IMR-90 (cell line): ENCODE results near the gene ACOD1. TPM values are rescaled to one million over a fixed set of nuclear protein-coding genes. Genes with fewer than 3 reads are reported as not detected.

Experiments
- ATAC-seq: fragments of 200-7000 bp; cut with Tn5 transposase; 2 replicates; pipeline ENCODE4 v1.9.1; 2020; ENCODE audit warnings: low read depth, mild to moderate bottlenecking, moderate library complexity
- BruUV-seq: library from RNA; stranded (reverse); fragments of 400-500 nt; replicated peaks from 2 replicates; lab custom pipeline; 2021; lab: Mats Ljungman, UMichigan
- CTCF ChIA-PET: fragments of 300-600 bp; formaldehyde crosslinking; extraction: SDS; loops from one replicate; lab custom pipeline; 2021; ENCODE audit warnings: antibody characterized with exemption; lab: Yijun Ruan, JAX
- POLR2A ChIA-PET: fragments of 300-600 bp; sonication (Branson Sonifier 250); formaldehyde crosslinking; loops from one replicate; lab custom pipeline; 2022; ENCODE audit warnings: antibody characterized with exemption; ENCODE audit not compliant: unreplicated experiment; lab: Charles Lee
- DNase-seq: peaks from one replicate; pipeline ENCODE4 v3.0.0; 2013
- H2AFZ ChIP-seq: replicated peaks from 2 replicates; pipeline ENCODE3; 2013; ENCODE audit warnings: low read length, mild to moderate bottlenecking; ENCODE audit not compliant: poor library complexity
- H2AK5ac ChIP-seq: 2 replicates; pipeline ENCODE4 v1.6.1; 2013; ENCODE audit warnings: low read depth, low read length, inconsistent platforms
- H2AK9ac ChIP-seq: replicated peaks from 2 replicates; pipeline ENCODE3; 2013; ENCODE audit warnings: mild to moderate bottlenecking, low read depth, low read length, moderate library complexity; ENCODE audit not compliant: poor library complexity
- H2BK120ac ChIP-seq: 2 replicates; pipeline ENCODE4 v1.6.1; 2013; ENCODE audit warnings: low read depth, low read length, inconsistent platforms
- H2BK15ac ChIP-seq: 3 replicates; pipeline ENCODE4 v1.6.1; 2013; ENCODE audit warnings: low read depth, low read length, inconsistent platforms
- H2BK20ac ChIP-seq: 2 replicates; pipeline ENCODE4 v1.6.1; 2013; ENCODE audit warnings: low read depth, mild to moderate bottlenecking, inconsistent platforms, low read length, moderate library complexity
- H2BK5ac ChIP-seq: 2 replicates; pipeline ENCODE4 v1.6.1; 2013; ENCODE audit warnings: mild to moderate bottlenecking, low read depth, low read length, inconsistent platforms; ENCODE audit not compliant: poor library complexity, severe bottlenecking
- H3K14ac ChIP-seq: replicated peaks from 2 replicates; pipeline ENCODE4 v1.6.1; 2013; ENCODE audit warnings: low read depth, low read length, inconsistent platforms
- H3K18ac ChIP-seq: 2 replicates; pipeline ENCODE4 v1.6.1; 2013; ENCODE audit warnings: low read depth, low read length, control low read depth
- H3K23ac ChIP-seq: 2 replicates; pipeline ENCODE4 v1.6.1; 2013; ENCODE audit warnings: low read depth, low read length, inconsistent platforms
- H3K27ac ChIP-seq: 2 replicates; pipeline ENCODE4 v1.5.1; 2013; ENCODE audit warnings: mild to moderate bottlenecking, control low read depth, low read length; ENCODE audit not compliant: insufficient read depth
- H3K27me3 ChIP-seq: 2 replicates; pipeline ENCODE4 v1.6.1; 2013; ENCODE audit warnings: low read length; ENCODE audit not compliant: control insufficient read depth, insufficient read depth
- H3K36me3 ChIP-seq: 2 replicates; pipeline ENCODE4 v1.6.1; 2013; ENCODE audit warnings: low read length, mixed read lengths; ENCODE audit not compliant: control insufficient read depth, insufficient read depth
- H3K4ac ChIP-seq: 2 replicates; pipeline ENCODE4 v1.6.1; 2013; ENCODE audit warnings: low read depth, low read length, inconsistent platforms
- H3K4me1 ChIP-seq: 2 replicates; pipeline ENCODE4 v1.6.1; 2013; ENCODE audit warnings: low read length, mixed read lengths; ENCODE audit not compliant: control insufficient read depth, insufficient read depth
- H3K4me2 ChIP-seq: 2 replicates; pipeline ENCODE4 v1.6.1; 2013; ENCODE audit warnings: low read depth, mild to moderate bottlenecking, control low read depth, low read length, moderate library complexity
- H3K4me3 ChIP-seq: 2 replicates; pipeline ENCODE4 v1.5.1; 2013; ENCODE audit warnings: low read depth, mild to moderate bottlenecking, control low read depth, low read length, moderate library complexity; ENCODE audit not compliant: insufficient read depth
- H3K56ac ChIP-seq: 2 replicates; pipeline ENCODE4 v1.6.1; 2013; ENCODE audit warnings: low read length, inconsistent platforms; ENCODE audit not compliant: insufficient read depth; ENCODE audit errors: extremely low read depth
- H3K79me1 ChIP-seq, 2 experiments: 2 replicates each; pipeline ENCODE4 v1.6.1; 2013; ENCODE audit warnings: low read length in 2 of 2, inconsistent platforms in 1 of 2, low read depth in 1 of 2
- H3K9ac ChIP-seq: 2 replicates; pipeline ENCODE4 v1.6.1; 2013; ENCODE audit warnings: low read depth, low read length, control low read depth
- H3K9me1 ChIP-seq: 2 replicates; pipeline ENCODE4 v1.6.1; 2013; ENCODE audit warnings: low read length, inconsistent platforms; ENCODE audit not compliant: insufficient read depth
- H3K9me3 ChIP-seq: 2 replicates; pipeline ENCODE4 v1.6.1; 2013; ENCODE audit warnings: low read length; ENCODE audit not compliant: control insufficient read depth, insufficient read depth
- H4K20me1 ChIP-seq: 2 replicates; pipeline ENCODE4 v1.6.1; 2013; ENCODE audit warnings: low read length, inconsistent platforms; ENCODE audit not compliant: insufficient read depth
- H4K5ac ChIP-seq: 2 replicates; pipeline ENCODE4 v1.6.1; 2013; ENCODE audit warnings: mild to moderate bottlenecking, low read depth, low read length, control low read depth
- H4K8ac ChIP-seq, 2 experiments: 2 replicates each; pipeline ENCODE4 v1.6.1; 2013; ENCODE audit warnings: low read depth in 2 of 2, low read length in 2 of 2, control low read depth in 1 of 2, inconsistent platforms in 1 of 2
- H4K91ac ChIP-seq: 2 replicates; pipeline ENCODE4 v1.6.1; 2013; ENCODE audit warnings: low read depth, low read length, inconsistent platforms; ENCODE audit not compliant: insufficient read depth
- CTCF ChIP-seq: conservative IDR thresholded peaks from 2 replicates; pipeline ENCODE4 v1.5.1; 2012; ENCODE audit warnings: mild to moderate bottlenecking, low read depth, low read length, improper control_type of control experiment
- FOS ChIP-seq: fragments of 150-350 bp; IDR thresholded peaks from 2 replicates; pipeline ENCODE4 v1.6.1; 2016; ENCODE audit warnings: low read depth, low read length
- MAZ ChIP-seq: IDR thresholded peaks from 2 replicates; pipeline ENCODE4 v1.6.1; 2012; ENCODE audit warnings: low read depth, mild to moderate bottlenecking, low read length, improper control_type of control experiment, moderate library complexity, borderline replicate concordance
- NFE2L2 ChIP-seq: fragments of 150-350 bp; IDR thresholded peaks from 2 replicates; pipeline ENCODE4 v1.6.1; 2016; ENCODE audit warnings: low read depth, mild to moderate bottlenecking, low read length
- RAD21 ChIP-seq: IDR thresholded peaks from 2 replicates; pipeline ENCODE4 v1.6.1; 2012; ENCODE audit warnings: low read length, improper control_type of control experiment
- SMC3 ChIP-seq: fragments of 150-350 bp; IDR thresholded peaks from 2 replicates; pipeline ENCODE4 v1.6.1; 2016; ENCODE audit warnings: low read depth, mild to moderate bottlenecking, antibody characterized with exemption, low read length, moderate library complexity
- WGBS, 2 experiments: methylation state at CpG; one replicate each; pipeline versions ENCODE4 v1.1.5 to v1.1.7; 2013; ENCODE audit warnings: missing lambda C conversion rate in 2 of 2; ENCODE audit not compliant: insufficient read length in 1 of 2; ENCODE audit errors: extremely low coverage in 2 of 2; 5-methylcytosine and 5-hydroxymethylcytosine counted together
- dilution Hi-C: fragments of 300-500 bp; cut with HindIII; formaldehyde crosslinking; loops from one replicate; pipeline ENCODE4 v1.14.3; 2018; ENCODE audit warnings: low sequenced_read_pairs; ENCODE audit not compliant: unreplicated experiment
- in situ Hi-C: fragments of 300-500 bp; cut with MboI; formaldehyde crosslinking; loops from 3 replicates; pipeline ENCODE4 v1.14.3; 2019; ENCODE audit warnings: low sequenced_read_pairs, inconsistent platforms, mixed read lengths
- intact Hi-C: fragments of 100-400 bp; cut with micrococcal nuclease; formaldehyde crosslinking; loops from 2 replicates; pipeline ENCODE4 v1.10.0; 2022
- polyA plus RNA-seq, 3 experiments: library from polyadenylated mRNA; depleted of rRNA; stranded (reverse); fragments of >200 nt; gene quantifications; 2 replicates each; pipeline ENCODE4 v1.2.3, GENCODE V29; 2012; ENCODE audit warnings: low replicate concordance in 1 of 3
- total RNA-seq: library from RNA; depleted of rRNA; stranded (reverse); fragments of >200 nt; gene quantifications from 2 replicates; pipeline ENCODE4 v1.2.3, GENCODE V29; 2012
- TF ChIP-seq, protein P1 (sequence below): fragments of 150-350 bp; IDR thresholded peaks from 2 replicates; pipeline ENCODE4 v1.6.1; 2017; ENCODE audit warnings: mild to moderate bottlenecking, antibody characterized with exemption, low read length, low read depth

ACOD1 gene
- total and polyA plus RNA-seq, 2 of the 4 experiments (the other 2 are of a cell fraction): not detected

DNA sequence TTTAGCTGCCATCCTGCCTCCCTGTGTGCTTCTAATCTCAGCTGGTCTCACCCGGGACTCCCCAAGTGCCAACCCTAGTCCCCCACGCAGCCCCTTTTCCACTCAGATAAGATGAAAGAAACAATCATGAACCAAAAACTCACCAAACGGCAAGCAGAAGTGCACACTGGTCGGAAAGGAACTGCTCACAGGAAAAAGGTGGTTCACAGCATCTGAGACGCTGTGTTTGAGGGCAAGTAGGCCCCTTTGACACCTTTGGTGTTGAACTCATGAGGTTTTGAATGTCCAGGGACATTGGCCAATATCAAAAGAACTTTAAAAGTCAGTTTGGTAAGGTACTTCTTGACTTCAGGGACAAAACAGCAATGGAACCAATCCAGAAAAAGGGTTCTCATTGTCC is 20.4 kb upstream of the ACOD1 start:
- Histone ChIP-seq H3K23ac (no peak overlapping the region), H3K36me3 (no peaks in the 10 kb centered on the region), H4K91ac (no peak overlapping the region), H3K27ac (no peak overlapping the region), H3K56ac (no peak overlapping the region), H4K8ac (no peak overlapping the region), H3K4me3 (no peak overlapping the region), H2BK15ac (no peak overlapping the region), H3K27me3 (peaks cover 9% of the 10 kb centered on the region), H3K9me1 (no peaks in the 10 kb centered on the region), H2AK9ac (no peak overlapping the region), H4K5ac (no peak overlapping the region), H3K9me3 (peaks cover 4% of the 10 kb centered on the region; the same call in 1 of the 2 replicates), H2BK5ac (no peak overlapping the region), H3K18ac (no peak overlapping the region), H3K9ac (no peak overlapping the region), H2BK20ac (no peak overlapping the region), H3K79me1 (no peaks in the 10 kb centered on the region), H3K4me1 (no peaks in the 10 kb centered on the region), H3K4me2 (no peak overlapping the region), H2BK120ac (no peak overlapping the region), H3K4ac (no peak overlapping the region), H2AK5ac (no peak overlapping the region), H2AFZ (no peak overlapping the region), H3K14ac (no peak overlapping the region), H4K20me1 (no peaks in the 10 kb centered on the region)
- ATAC-seq (no peak), DNase-seq (no peak)
- no TSS peak for BruUV-seq
- no peak for TF ChIP-seq RAD21
- TF ChIP-seq NFE2L2: no peak
- TF ChIP-seq FOS: no peak
- TF ChIP-seq, protein P1, sequence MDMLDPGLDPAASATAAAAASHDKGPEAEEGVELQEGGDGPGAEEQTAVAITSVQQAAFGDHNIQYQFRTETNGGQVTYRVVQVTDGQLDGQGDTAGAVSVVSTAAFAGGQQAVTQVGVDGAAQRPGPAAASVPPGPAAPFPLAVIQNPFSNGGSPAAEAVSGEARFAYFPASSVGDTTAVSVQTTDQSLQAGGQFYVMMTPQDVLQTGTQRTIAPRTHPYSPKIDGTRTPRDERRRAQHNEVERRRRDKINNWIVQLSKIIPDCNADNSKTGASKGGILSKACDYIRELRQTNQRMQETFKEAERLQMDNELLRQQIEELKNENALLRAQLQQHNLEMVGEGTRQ: no peak
- TF ChIP-seq MAZ: no peak
- TF ChIP-seq SMC3: no peak
- no peak for TF ChIP-seq CTCF
- in situ Hi-C loops: no loop called here
- CTCF ChIA-PET: interaction anchor here (0.5 kb wide), 1 partner anchor 551 kb away, joined by 3 read pairs; no protein-coding TSS in a partner anchor
- dilution Hi-C loops: no loop called here
- 67% methylated on average over 1 of the region's 5 CpGs; no CpG with 5 or more reads in 1 of the 2 experiments for WGBS, 2 experiments
- intact Hi-C loops: no loop called here
- POLR2A ChIA-PET: no interaction called here
